NCI-H1092 treated with DMSO at 0.1 percent for 48 hours (cell line): ENCODE results near the gene JAKMIP1.

ENCODE experiments used
- DNase-seq: peaks from one replicate; lab custom pipeline; 2025; lab: John Stamatoyannopoulos, UW

Gene JAKMIP1

DNA sequence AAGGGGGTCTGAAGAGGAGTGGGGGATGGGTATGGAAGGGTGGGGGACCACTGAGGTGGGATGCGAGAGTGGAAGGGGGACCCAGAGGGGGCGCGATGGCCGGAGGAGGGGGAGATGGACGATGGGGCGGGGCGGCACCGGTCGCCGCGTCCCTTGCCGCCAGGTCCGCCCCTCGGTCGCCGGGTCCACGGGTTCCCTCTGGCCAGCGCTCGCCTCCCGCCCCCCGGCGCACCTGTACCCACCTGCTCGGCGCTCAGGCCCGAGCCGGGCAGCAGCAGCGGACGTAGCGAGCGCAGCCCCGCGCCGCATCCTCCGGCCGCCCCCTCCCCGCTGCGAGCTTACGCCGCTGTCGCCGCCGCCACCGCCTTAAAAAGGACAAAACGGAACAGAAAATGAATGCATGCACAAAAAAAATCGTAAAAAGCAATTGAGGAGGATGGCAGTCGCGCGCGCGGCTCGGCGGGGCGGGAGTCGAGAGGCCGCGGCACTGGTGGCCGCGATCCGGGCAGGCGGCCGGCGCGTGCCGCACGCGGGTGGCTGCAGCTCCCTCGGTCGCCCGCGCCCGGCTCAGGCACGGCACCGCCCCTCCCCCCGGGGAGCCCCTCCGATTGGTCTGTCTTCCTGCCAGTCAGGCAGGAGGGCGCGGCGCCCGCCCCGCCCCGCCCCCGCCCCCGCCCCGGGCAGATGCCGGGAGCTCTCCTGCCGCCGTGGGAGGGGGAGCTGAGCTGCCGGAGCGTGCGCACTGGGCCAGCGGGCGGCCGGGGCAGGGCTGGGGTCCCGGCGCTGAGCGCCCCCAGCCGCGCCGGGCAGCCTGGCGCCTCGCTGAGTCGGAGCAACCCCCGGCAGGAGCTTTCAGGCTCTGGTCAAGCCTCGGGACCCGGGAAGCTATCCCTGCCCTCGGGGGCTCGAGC lies at the start of gene JAKMIP1:
Gene JAKMIP1 (minus strand): TSS at position 539 of the 911 bp plus-strand sequence. CDS start 87,699 bp downstream, outside the sequence.
- DNase-seq: peak; percentile 75

DNA sequence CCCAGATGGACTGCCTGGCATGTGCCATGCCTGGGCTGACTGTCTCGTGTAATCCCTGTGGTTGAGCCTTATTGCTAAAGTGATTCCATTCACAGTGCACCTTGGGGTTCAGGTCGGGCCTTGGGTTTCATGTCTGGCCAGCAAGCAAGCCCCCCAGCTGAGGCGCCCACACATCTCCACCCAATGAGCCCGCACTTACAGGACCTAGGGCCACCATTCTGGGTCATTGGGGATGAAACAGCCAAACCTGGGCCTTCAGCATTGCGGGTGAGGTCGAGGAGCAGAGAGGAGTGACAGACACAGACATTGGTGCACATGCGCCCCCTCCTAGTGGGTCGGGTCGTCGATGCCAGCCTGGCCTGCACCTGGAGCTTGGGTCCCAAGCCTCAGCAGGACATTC lies 48.0 kb upstream of the JAKMIP1 start:
- no peak for DNase-seq

DNA sequence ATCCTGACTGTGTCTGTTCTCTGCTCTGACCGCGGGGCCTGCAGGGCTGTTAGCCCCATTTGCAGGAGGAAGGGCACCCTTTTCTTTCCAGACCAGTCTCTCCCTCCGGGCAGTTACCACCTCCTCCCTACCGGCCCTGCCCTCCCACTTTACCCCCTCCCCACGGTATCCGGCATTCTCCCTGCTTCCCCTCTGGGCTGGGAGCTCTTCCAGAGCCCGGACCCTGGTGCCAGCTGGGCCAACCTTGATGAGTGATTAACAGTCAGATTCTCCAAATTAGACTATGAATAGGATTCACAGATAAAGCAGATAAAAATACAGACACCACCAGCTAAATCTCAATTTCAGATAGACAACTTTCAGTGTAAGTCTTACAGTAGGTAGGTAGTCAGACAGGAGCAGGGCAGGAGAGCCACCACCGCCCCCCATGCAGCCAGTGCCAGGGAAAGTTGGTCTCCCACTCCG lies 45.9 kb upstream of the JAKMIP1 start:
- no peak for DNase-seq

DNA sequence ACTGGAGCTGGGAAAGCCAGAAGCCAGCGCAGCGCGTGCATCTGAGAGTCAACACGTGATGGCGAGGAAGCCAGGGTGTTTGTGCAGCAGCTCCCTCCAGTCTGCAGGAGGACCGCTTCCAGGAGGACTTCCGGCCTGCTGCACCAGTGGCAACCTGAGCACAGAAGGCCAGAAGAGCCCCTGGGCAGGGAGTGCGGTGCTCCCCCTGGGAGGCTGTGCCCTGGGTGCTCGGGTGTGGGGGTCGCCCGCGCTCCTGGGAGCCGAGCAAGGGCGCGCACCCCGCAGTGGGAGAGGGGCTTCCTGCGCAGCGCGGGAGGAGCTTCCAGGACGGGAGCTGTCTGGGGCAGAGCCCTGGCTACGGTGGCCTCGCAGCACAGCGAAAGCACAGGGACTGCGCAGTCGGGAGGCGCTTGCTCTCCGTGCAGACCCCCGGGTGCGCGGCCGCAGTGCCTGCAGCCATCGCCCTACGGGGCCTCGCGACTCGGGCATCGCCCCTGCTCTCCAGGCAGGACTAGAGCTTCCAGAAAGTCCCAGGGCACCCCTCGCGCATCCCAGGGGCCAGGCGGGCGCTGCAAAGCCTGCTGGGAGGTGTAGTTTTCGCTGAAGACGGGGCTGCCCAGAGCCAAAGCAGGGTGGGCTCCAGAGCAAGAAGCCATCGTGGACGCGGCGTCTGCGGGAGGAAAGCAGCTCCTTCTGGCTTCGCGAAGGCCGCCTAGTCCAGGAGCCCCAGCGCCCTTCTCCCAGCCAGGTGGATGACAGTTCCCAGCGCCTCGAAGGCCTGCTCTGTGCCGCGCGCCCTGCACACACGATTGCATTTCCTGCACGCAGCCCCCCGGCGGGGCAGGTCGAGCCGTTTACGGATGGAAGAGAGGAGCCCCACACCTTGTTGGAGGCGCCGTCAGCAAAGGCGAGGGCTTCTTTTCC lies 45.2 kb upstream of the JAKMIP1 start:
- no peak for DNase-seq

DNA sequence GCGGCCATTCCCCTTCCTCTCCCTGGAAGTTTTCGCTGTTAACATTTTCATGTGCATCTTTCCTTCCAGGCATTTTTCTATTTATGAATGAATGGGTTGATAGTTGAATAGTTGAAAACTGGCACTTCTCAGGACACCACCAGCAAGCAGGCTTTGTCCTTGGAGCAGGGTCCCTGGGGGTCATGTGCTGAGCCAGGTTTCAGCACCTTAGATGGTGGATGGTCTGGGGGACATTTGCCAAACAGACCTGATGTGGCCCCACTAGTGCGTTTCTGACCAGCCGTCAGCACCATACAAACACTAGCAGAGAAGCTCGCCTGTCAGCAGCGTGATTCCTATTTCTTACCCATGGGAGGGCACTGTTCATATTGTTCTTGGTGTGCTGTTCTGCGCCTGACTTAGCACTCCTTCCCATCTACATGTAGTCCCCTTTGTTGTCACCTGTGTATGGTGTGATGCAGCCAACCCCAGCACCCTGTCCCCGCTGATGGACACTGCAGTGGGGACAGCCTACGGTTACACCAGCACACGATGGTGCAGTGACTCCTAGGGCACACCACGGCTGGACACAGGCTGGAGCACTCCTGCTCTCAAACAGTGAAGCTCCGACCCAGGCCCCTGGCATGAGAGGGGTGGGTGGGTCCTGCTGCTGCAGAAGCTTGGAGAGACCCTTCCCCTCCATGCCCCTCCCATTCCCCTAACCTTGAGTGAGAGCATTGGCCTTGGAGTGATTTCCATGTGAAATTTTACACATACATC lies 42.1 kb upstream of the JAKMIP1 start:
- no peak for DNase-seq

DNA sequence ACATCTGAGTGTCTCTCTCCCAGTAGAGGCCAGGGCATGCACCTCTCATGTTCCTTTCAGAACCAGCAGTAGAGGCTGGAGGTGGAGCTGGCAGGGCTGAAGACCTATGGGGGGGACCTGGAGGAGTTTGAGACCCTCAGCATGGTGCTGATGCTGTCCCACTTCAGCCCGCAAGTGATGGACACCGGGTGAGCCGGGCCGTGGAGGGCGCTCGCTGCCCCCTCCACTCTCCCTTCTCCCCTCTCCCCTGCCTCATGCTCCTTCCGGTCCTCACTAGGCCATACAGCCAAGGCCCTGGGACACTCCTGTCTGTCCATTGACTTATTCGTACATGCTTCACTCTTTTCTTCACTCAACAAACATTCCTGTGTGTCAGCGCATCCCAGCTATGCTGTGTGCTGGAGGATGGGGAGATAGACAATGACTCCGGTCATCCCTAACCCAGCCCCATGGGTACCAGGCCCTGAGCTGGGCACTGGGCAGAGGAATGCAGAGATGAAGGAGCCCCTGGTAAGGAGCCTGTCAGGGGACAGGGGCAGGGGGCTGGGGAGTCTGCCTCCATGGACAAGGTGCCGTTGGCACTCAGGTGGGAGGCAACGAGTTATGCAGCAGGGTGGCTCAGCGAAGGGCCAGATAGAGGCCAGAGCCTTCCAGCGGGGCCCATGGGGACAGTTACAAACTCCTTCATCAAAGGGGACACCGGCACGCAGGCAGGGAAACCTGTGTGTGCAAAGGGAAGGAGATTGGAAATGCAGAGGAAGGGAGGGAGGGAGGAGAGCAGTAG lies 40.9 kb upstream of the JAKMIP1 start:
- no peak for DNase-seq

DNA sequence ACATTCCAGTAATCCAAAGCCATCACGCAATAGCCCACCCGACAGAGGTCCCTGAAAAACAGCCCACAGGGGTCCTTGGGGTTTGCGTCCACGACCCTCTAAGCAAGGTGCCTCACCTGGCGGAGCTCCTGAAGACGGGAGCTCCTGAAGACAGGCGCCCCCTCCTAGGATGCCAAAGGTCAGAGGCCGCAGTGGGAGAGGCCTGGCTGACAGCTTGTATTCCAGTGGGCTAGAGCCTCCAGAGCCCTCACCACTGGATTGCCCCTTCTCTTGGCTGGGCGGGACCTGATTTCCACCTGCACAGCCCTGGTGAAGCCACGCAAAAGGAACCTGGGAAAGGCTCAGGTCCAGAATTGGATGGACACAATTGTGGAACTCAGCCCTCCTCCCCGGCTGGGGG lies 39.6 kb upstream of the JAKMIP1 start:
- DNase-seq: no peak

DNA sequence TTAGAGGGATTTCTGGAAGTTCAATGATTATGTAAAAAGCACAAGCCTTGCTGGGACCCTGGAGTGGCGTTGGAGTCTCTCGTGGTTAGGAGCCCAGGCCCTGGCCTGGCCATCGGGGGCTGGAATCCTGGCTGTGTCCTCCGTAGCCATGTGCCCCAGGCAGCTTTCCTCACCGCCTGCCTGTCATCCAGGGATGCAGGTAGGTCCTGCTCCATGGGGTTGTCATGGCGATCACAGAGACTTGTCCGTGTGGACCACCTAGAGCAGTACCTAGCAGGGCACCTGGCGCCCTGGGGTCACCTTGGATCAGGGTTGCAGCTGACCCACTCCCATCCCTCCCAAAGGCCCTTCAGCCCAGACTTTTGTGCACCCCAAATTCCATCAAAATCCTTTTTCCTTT lies 39.1 kb upstream of the JAKMIP1 start:
- no peak for DNase-seq

DNA sequence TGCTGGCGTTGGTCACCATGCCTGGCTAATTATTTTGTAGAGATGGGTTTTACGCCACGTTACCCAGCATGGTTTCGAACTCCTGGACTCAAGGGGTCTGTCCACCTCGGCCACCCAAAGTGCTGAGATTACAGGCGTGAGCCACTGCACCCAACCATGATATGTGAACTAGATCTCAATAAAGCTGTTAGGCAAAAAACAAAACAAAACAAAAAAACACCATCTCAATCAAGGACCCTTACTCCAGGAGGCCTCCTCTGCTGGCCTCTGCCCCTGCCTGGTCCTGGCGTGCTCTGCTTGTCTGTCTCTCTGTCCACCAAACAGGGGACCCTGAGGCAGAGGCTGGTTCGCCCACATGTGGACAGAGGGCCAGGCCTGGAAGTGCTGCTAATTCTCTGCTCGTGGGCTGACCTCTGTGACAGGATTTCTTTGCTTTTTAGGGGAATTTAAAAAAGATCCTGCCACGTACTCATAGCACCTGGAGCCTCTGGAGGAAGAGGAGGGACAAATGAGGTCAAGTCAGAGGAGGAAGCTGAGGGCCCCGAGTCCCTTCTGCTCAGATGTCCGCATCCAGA lies 36.6 kb upstream of the JAKMIP1 start:
- no peak for DNase-seq

DNA sequence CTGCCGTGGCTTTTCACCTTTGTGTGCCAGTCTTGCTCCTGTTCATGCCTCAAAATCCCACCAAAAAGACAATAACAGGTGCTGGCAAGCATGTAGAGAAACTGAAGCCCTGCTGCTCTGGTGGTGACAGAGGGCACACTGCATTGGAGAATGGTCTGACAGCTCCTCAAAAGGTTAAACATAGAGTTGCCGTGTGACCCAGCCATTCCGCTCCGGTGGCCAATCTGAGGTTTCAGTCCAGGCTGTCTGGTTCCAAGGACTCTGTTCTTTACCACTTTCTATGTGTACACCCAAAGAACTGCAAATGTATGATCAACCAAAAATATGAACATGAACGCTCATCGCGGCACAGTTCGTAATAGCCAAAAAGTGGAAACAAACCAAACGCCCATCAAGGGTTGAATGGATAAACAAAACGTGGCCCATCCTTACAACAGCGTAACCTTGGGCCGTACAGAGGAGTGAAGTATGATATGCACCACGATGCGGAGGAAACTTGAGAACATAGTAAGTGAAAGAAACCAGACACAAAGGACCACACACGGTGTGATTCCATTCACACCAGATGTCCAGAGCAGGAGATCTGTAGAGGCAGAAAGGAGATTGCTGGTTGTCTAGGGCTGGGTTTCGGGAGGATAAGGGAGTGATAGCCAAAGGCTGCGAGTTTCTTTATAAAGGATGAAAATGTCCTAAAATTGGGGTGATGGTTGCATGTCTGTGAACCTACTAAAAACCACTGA lies 35.7 kb upstream of the JAKMIP1 start:
- DNase-seq: no peak

DNA sequence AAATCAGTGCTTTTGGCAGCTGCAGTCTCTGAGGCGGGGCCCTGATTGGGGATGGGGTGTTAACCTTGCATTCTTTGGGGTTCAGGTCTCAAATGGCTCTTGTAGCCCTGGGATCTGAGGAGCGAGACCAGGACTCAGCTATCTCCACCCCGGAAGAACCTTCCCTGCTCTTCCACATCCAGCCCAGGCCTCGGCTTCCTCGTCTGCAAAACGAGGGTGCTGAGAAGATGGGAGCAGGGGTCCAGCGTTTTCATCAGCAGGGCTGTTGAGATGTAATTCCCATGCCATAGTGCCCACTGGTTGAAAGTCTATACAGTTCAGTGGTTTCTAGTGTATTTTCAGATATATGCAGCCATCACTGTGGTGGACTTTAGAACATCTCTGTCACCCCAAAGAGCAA lies 34.7 kb upstream of the JAKMIP1 start:
- DNase-seq: no peak

DNA sequence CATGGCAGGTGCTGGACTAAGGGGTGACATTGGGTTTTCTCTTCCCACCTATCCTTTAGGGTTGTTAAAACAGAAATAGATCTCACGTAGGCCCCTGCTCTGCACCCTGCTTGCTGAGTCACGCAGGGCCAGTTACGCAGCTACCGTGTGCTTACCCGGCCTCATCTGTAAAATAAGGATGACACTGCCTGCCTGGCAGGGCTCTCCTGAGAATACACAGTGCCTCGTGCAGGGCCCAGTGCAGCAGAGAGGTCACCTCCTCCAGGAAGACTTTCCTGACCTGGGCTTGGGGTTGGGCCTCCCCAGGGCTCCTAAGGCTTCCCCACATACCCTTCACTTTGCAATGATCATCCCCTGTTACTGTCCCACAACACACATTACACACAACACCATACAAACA lies 33.6 kb upstream of the JAKMIP1 start:
- no peak for DNase-seq

DNA sequence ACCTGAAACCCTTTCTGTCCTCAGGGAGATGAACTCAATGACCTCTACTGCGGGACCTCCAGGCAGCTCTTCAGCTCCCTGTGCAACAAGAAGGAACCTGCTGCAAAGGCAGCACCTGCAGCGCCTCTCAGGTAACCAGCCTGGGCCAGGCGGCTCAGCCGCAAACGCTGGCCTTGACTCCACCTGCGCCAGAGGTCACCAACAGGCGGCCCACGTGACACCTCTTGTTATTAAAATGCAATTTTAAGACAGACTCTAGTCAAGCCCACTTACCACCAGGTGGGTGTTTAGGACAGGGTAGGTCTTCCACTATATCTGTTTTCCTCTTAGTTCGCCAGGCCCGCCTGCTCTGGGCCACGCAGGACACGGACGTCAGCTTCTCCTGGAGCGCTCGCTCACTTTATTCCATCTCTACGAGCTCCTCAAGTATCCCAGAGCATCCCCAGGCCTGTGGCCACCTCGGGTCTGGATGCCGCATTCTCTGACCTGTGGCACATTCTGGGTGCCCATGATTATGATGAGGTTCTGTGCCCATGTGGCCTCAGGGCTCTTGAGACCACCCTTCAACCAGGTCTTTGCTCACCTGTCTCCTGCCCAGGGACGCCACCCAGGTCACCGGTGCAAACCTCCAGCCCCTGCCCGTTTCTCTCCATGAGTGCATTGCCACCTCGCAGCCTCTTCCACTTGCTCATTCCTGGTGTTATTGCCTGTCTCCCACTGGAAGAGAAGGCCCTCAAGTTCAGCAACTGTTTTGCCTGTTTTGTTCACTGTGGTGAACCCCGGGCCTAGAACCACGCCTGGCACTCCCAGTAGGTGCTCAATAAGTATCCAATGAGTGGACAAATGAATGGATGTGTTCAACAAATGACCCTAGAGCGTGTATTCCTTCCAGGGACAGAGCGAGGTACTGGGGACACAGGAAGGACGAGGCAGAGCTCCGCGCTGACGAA lies 32.8 kb upstream of the JAKMIP1 start:
- DNase-seq: no peak

DNA sequence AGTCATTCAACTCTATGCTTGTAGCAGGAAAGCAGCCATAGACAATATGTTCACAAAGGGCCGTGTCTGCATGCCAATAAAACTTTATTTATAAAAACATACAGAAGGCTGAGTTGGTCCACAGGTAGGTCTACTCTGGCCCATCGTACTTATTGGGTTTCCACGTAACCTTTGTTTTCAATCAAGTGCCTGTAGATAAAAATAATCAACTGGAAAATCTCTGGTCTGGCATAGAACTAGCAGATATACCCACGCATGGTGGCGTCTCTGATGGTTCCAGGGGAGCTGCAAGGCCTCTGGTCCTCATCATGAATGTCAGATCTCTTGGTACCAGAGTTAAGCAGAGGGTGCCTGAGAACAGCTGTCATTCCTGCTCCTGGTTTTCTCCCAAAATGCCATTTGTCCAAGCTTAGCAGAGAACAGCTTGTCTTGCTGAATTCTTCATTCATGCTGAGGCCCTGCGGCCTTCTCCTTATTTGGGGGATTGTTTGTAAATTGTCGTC lies 31.4 kb upstream of the JAKMIP1 start:
- no peak for DNase-seq

DNA sequence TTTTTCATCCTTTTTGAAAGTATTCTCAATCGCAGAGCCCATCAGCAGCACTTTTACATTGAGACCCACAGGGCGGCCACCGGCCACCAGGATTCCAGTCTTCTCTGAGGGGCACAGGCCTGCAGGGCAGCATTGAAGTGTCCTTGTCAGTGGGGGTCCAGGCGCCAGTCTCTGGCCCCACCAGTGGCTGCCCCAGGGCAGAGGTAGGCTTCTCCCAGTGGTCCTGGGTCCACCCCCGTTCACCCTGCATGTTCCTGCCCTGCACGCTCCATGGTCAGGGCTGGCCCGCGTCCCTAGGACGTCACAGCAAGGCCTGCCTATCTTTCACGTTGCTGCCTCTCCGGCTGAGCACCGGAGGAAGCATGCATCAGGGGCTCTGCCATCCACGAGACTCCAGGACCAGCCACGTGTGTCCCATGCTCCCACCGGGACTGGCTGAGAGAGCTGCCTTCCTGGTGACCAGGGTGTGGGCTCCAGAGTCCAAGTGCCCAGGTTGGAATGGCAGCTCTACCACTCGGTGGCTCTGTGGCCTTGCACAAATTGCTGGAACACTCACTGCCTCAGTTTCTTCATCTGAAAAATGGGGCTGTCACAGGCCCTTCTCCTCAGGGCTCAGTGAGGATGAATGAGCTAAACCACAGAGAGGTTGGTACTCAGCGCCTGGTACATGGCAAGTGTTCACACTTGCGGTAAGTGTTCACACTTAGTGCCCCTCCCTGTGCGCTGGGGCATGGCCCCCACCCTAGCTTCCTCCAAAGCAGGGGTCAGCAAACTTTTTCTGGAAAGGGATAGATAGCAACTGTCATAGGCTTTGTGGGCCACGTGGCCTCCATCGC lies 30.7 kb upstream of the JAKMIP1 start:
- DNase-seq: no peak

DNA sequence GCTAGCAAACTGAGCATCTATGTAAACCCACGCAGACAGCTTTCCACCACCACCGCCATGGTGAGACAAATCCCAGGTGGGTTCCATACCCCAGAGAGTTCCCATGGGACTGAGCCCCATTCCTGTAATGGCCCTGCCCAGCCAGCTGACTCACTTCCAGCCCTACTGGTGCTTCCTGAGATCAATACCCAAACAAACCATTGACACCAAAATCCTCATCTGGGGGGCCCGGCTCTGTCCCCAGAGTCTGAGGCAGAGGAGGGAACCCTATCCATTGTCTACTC lies 30.1 kb upstream of the JAKMIP1 start:
- no peak for DNase-seq

DNA sequence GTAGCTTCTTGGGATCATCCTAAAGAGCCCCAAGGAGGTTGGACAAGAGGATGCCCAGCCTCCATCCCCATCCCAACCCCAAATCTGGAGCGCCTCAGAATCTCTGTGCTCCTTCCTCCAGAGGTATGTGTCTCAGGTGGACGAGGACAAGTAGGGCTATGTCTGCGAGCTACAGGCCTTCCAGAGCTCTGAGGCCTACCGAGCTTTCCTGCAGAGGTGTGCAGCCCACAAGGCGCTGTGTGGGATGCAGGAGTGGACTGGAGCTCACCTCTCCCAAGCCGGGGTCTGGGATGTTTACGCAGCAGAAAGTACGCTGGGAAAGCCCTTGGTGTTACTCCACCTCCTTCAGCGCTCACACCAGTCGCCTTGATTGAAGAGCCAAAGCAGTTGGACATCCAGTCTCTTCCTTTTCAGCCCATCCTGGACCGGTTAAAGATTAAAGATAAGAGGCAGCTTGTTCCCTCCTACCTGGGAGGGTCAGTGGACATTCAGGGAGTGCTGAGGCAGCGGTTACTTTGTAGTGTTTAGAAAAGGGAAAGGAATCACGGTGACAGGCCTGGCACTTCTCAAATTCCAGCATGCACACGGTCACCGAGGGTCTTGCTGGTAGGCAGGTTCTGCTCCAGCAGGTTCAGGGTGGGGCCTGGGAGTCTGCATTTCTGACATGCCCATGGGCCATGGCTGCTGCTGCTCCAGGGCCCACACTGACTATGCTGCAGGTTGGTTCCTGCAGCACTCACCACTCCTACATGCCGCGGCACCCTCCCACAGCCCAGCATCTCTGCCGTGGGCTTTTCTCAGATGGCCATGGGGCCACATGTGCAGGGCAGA lies 29.5 kb upstream of the JAKMIP1 start:
- DNase-seq: no peak
